ENCODE data around the gene ERAS. TPM values are rescaled to one million over a fixed set of nuclear protein-coding genes. Genes with fewer than 3 reads are reported as not detected.

The ERAS gene
- total and polyA plus RNA-seq, 2 donors (not counting 3 experiments of a cell fraction or from before 2014, with no cell fraction given) = 0.14 TPM; not detected in 1

- CTCF ChIA-PET = no interaction called here
These were observed 39.3 kb upstream of the ERAS start for GRCh38 chrX:48786825-48787504.

GRCh38 chrX:48787505-48788443 lies 38.5 kb upstream of the ERAS start:
- Histone ChIP-seq H2AFZ (ENCODE audit: low read depth, low read length) (no peak overlapping the region), H3K36me3 (ENCODE audit: control insufficient read depth in 2 of 2, extremely low read depth in 1 of 2, insufficient read depth in 2 of 2, low read length in 2 of 2) (no peaks in the 10 kb centered on the region), H3K4me3 (replicated peaks in 1 of 3; ENCODE audit: insufficient read depth in 1 of 3, low read depth in 1 of 3, low read length in 3 of 3) (no peak overlapping the region), H3K27ac (ENCODE audit: insufficient read depth, low read depth, low read length) (no peak overlapping the region), H3K27me3 (ENCODE audit: control insufficient read depth in 2 of 2, insufficient read depth in 2 of 2, low read length in 2 of 2) (no peaks in the 10 kb centered on the region), H3K4me1 (ENCODE audit: control insufficient read depth, extremely low read depth, insufficient read depth, low read length) (no peaks in the 10 kb centered on the region), H3K79me2 (ENCODE audit: control insufficient read depth, insufficient read depth, low read length) (no peaks in the 10 kb centered on the region), H3K9me3 (replicated peaks; ENCODE audit: control insufficient read depth, insufficient read depth, low read length) (no peaks in the 10 kb centered on the region), H4K20me1 (replicated peaks; ENCODE audit: control insufficient read depth, extremely low read depth, insufficient read depth, low read length) (no peaks in the 10 kb centered on the region), H3K4me2 (ENCODE audit: insufficient read depth, low read length) (no peak overlapping the region), H3K9me1 (replicated peaks; ENCODE audit: control insufficient read depth, extremely low read depth, insufficient read depth, low read length) (no peaks in the 10 kb centered on the region), H3K9ac (replicated peaks; ENCODE audit: extremely low read depth, insufficient read depth, low read length) (no peak overlapping the region)
- DNase-seq (ENCODE audit: low read depth, low spot score) = no peak
- dilution Hi-C loops (cut with MboI; ENCODE audit: extremely low pct_ligation_motif_present, low sequenced_read_pairs) = no loop called here
- FAIRE-seq = no peak
- intact Hi-C loops (cut with micrococcal nuclease) = no loop called here
- no TSS peak for BruUV-seq (replicated peaks)
- TF ChIP-seq POLR2A (IDR thresholded peaks at IDR 0.05; ENCODE audit: low read depth, low read length) = no peak
- TF ChIP-seq CTCF (IDR thresholded peaks at IDR 0.05; ENCODE audit: extremely low read depth in 1 of 2, insufficient read depth in 1 of 2, low read depth in 1 of 2, low read length in 2 of 2) = no peak
- no peak for TF ChIP-seq MAX (IDR thresholded peaks at IDR 0.05; ENCODE audit: insufficient read depth, insufficient read length)
- TF ChIP-seq EZH2 (IDR thresholded peaks at IDR 0.05; ENCODE audit: borderline replicate concordance, low read depth, low read length, severe bottlenecking) = no peak
- no peak for TF ChIP-seq POLR2AphosphoS5 (IDR thresholded peaks at IDR 0.05; ENCODE audit: insufficient read depth, low read depth, low read length)
- no peak for TF ChIP-seq GATA2 (IDR thresholded peaks at IDR 0.05; ENCODE audit: insufficient read depth, insufficient read length, low read depth, low read length)
- TF ChIP-seq JUN (IDR thresholded peaks at IDR 0.05; ENCODE audit: borderline replicate concordance, insufficient read depth, insufficient read length, low read depth) = no peak
- no peak for TF ChIP-seq FOS (IDR thresholded peaks at IDR 0.05; ENCODE audit: borderline replicate concordance, insufficient read depth, low read length)
- no peak for TF ChIP-seq MYC (IDR thresholded peaks at IDR 0.05; ENCODE audit: low read depth, low read length)
- ChIA-PET CTCF (no interaction called here), POLR2A (no interaction called here)

More at GRCh38 chrX:48786825-48787504, 39.3 kb upstream of the ERAS start:
- Histone ChIP-seq H3K79me2 (ENCODE audit: control insufficient read depth, insufficient read depth, low read length) (no peaks in the 10 kb centered on the region), H3K27me3 (ENCODE audit: control insufficient read depth in 2 of 2, insufficient read depth in 2 of 2, low read length in 2 of 2) (no peaks in the 10 kb centered on the region), H3K36me3 (ENCODE audit: control insufficient read depth in 2 of 2, extremely low read depth in 1 of 2, insufficient read depth in 2 of 2, low read length in 2 of 2) (no peaks in the 10 kb centered on the region), H2AFZ (ENCODE audit: low read depth, low read length) (no peak overlapping the region), H3K9ac (replicated peaks; ENCODE audit: extremely low read depth, insufficient read depth, low read length) (no peak overlapping the region), H3K9me3 (replicated peaks; ENCODE audit: control insufficient read depth, insufficient read depth, low read length) (no peaks in the 10 kb centered on the region), H4K20me1 (replicated peaks; ENCODE audit: control insufficient read depth, extremely low read depth, insufficient read depth, low read length) (no peaks in the 10 kb centered on the region), H3K27ac (ENCODE audit: insufficient read depth, low read depth, low read length) (no peak overlapping the region), H3K4me2 (ENCODE audit: insufficient read depth, low read length) (no peak overlapping the region), H3K4me3 (replicated peaks in 1 of 3; ENCODE audit: insufficient read depth in 1 of 3, low read depth in 1 of 3, low read length in 3 of 3) (no peak overlapping the region), H3K9me1 (replicated peaks; ENCODE audit: control insufficient read depth, extremely low read depth, insufficient read depth, low read length) (no peaks in the 10 kb centered on the region), H3K4me1 (ENCODE audit: control insufficient read depth, extremely low read depth, insufficient read depth, low read length) (no peaks in the 10 kb centered on the region)
- FAIRE-seq (no peak), DNase-seq (ENCODE audit: low read depth, low spot score) (no peak)
- no TSS peak for BruUV-seq (replicated peaks)
- TF ChIP-seq POLR2AphosphoS5 (IDR thresholded peaks at IDR 0.05; ENCODE audit: insufficient read depth, low read depth, low read length) (no peak), MYC (IDR thresholded peaks at IDR 0.05; ENCODE audit: low read depth, low read length) (no peak), FOS (IDR thresholded peaks at IDR 0.05; ENCODE audit: borderline replicate concordance, insufficient read depth, low read length) (no peak)
- POLR2A ChIA-PET = no interaction called here
- intact Hi-C loops (cut with micrococcal nuclease) = no loop called here
- dilution Hi-C loops (cut with MboI; ENCODE audit: extremely low pct_ligation_motif_present, low sequenced_read_pairs) = no loop called here

Measured in endothelial cell of umbilical vein (primary cell).